GM19239 (cell line): ENCODE results near the gene STATH.
"Not testable (repeated sequence)": the region's sequence is repeated elsewhere in the genome, so short reads cannot be mapped to it uniquely, and the experiment has no call there.

ENCODE experiments used
- DNase-seq: peaks from one replicate; pipeline ENCODE4 v3.0.0; 2011; ENCODE audit warnings: low spot score; ENCODE audit not compliant: insufficient read length
- FAIRE-seq: peaks from 2 replicates; lab custom pipeline; 2011; peaks lifted over from hg19 to GRCh38; lab: Jason Lieb, UNC

STATH gene

DNA sequence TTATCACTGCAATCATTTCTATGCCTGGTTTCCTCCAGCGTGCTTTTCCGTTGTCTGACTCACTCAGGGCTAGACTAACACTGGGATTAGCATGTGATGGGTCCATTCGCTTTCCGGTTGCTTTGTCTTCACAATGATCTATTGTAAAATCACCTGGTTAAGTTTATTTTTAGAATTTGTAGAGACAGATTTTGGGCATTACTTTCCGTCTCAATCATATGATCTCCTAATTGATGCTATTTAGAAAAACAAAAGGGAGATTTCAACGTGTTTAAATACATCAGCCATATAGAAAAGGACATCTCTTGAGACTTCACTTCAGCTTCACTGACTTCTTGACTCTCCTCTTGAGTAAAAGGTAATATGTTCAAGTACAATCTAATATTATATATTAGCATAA is 54.4 kb downstream of the STATH start, which contains the start of gene HTN1:
TSS of gene HTN1 (plus strand) at position 301 of the 400 bp plus-strand sequence. CDS start 2,639 bp downstream, outside the sequence.
- DNase-seq, FAIRE-seq: not testable (repeated sequence)
